ENCODE data around the gene MB21D2. TPM values are rescaled to one million over a fixed set of nuclear protein-coding genes. Genes with fewer than 3 reads are reported as not detected.

MB21D2 gene
- total RNA-seq, 1 donor from 2014 or later = 13.4 TPM

GRCh38 chr3:192935441-192935840, 17.8 kb upstream of the MB21D2 start:
- H3K27ac Mint-ChIP-seq = no peak overlapping the region
- peaks cover 3% of the 10 kb centered on the region for H3K9me3 Mint-ChIP-seq (ENCODE audit: low read depth)
- DNase-seq (ENCODE audit: low spot score, unreplicated experiment) = no peak
- TF ChIP-seq CTCF (IDR thresholded peaks at IDR 0.05; ENCODE audit: unreplicated experiment) = no peak
- peaks cover 1% of the 10 kb centered on the region for H3K36me3 Mint-ChIP-seq (ENCODE audit: insufficient read depth)
- H3K4me3 Mint-ChIP-seq (ENCODE audit: low read depth) = no peak overlapping the region
- peaks cover 5% of the 10 kb centered on the region for H3K4me1 Mint-ChIP-seq (ENCODE audit: low read depth)
- H3K27me3 Mint-ChIP-seq = no peaks in the 10 kb centered on the region

- no peak for DNase-seq (ENCODE audit: low spot score, unreplicated experiment)
- H3K27ac Mint-ChIP-seq = no peak overlapping the region
Measured at GRCh38 chr3:192933779-192934460, 16.3 kb upstream of the MB21D2 start.

GRCh38 chr3:192933259-192933658, 15.6 kb upstream of the MB21D2 start:
- Mint-ChIP-seq H3K4me1 (ENCODE audit: low read depth) (peaks cover 23% of the 10 kb centered on the region), H3K9me3 (ENCODE audit: low read depth) (no peaks in the 10 kb centered on the region), H3K4me3 (ENCODE audit: low read depth) (no peak overlapping the region), H3K27me3 (no peaks in the 10 kb centered on the region), H3K27ac (no peak overlapping the region), H3K36me3 (ENCODE audit: insufficient read depth) (peaks cover under 1% of the 10 kb centered on the region)
- no peak for TF ChIP-seq CTCF (IDR thresholded peaks at IDR 0.05; ENCODE audit: unreplicated experiment)
- DNase-seq (ENCODE audit: low spot score, unreplicated experiment) = no peak

More at GRCh38 chr3:192933779-192934460, 16.3 kb upstream of the MB21D2 start:
- Mint-ChIP-seq H3K27me3 (no peaks in the 10 kb centered on the region), H3K4me3 (ENCODE audit: low read depth) (no peak overlapping the region), H3K36me3 (ENCODE audit: insufficient read depth) (peaks cover 1% of the 10 kb centered on the region), H3K9me3 (ENCODE audit: low read depth) (peaks cover 3% of the 10 kb centered on the region), H3K4me1 (ENCODE audit: low read depth) (peaks cover 16% of the 10 kb centered on the region)
- no peak for TF ChIP-seq CTCF (IDR thresholded peaks at IDR 0.05; ENCODE audit: unreplicated experiment)

DNA sequence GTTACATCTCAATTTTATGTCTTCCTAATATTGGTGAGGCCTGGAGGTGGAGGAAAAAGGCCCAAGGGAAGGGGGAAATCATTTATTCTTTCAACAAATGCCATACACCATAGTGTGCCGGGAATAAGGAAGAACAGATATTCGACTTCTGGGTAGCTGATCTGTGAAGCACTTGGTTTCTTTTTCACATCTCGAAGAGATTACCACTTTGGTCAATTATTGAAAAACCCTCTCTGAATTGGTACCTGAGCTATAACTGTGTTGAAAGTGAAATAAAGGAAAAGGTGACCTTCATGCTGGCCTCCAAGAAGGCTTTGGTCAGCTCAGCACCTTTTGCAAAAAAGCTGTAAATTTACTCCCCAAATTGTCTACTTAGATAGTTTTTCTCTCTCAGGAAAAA, 14.2 kb upstream of the MB21D2 start:
- H3K36me3 Mint-ChIP-seq (ENCODE audit: insufficient read depth) = no peaks in the 10 kb centered on the region
- no peak overlapping the region for H3K27ac Mint-ChIP-seq
- H3K4me3 Mint-ChIP-seq (ENCODE audit: low read depth) = no peak overlapping the region
- H3K4me1 Mint-ChIP-seq (ENCODE audit: low read depth) = peaks cover 33% of the 10 kb centered on the region
- DNase-seq (ENCODE audit: low spot score, unreplicated experiment) = no peak
- H3K9me3 Mint-ChIP-seq (ENCODE audit: low read depth) = no peaks in the 10 kb centered on the region
- no peak for TF ChIP-seq CTCF (IDR thresholded peaks at IDR 0.05; ENCODE audit: unreplicated experiment)
- no peaks in the 10 kb centered on the region for H3K27me3 Mint-ChIP-seq

GRCh38 chr3:192930577-192930976, 12.9 kb upstream of the MB21D2 start:
- Mint-ChIP-seq H3K27me3 (no peaks in the 10 kb centered on the region), H3K4me3 (ENCODE audit: low read depth) (no peak overlapping the region), H3K4me1 (ENCODE audit: low read depth) (peaks cover 36% of the 10 kb centered on the region), H3K27ac (peak overlapping the region; percentile 44), H3K9me3 (ENCODE audit: low read depth) (no peaks in the 10 kb centered on the region), H3K36me3 (ENCODE audit: insufficient read depth) (no peaks in the 10 kb centered on the region)
- DNase-seq (ENCODE audit: low spot score, unreplicated experiment) = no peak
- TF ChIP-seq CTCF (IDR thresholded peaks at IDR 0.05; ENCODE audit: unreplicated experiment) = no peak
